GM12872 (cell line): ENCODE measurements around the gene KIRREL3.

Experiments
- CTCF ChIP-seq: IDR thresholded peaks from 3 replicates; pipeline ENCODE4 v1.5.1; 2011; ENCODE audit warnings: low read depth, mild to moderate bottlenecking, low read length, moderate library complexity; ENCODE audit not compliant: insufficient read depth

KIRREL3 gene

GRCh38 chr11:127018683-127019279, 18.2 kb upstream of the KIRREL3 start:
- no peak for TF ChIP-seq CTCF

GRCh38 chr11:127017482-127017881, 16.9 kb upstream of the KIRREL3 start:
- no peak for TF ChIP-seq CTCF

- TF ChIP-seq CTCF, result no peak
Observed at GRCh38 chr11:127013550-127013949, 13.0 kb upstream of the KIRREL3 start.

- no peak for TF ChIP-seq CTCF
Observed at GRCh38 chr11:127006311-127006710, 5.7 kb upstream of the KIRREL3 start.

- TF ChIP-seq CTCF, result peak; percentile 44
Observed at GRCh38 chr11:127003260-127003981, 2.9 kb upstream of the KIRREL3 start.

GRCh38 chr11:127002669-127003259, 2.2 kb upstream of the KIRREL3 start:
- TF ChIP-seq CTCF, result no peak

GRCh38 chr11:127000981-127001380, 411 bp upstream of the KIRREL3 start:
- no peak for TF ChIP-seq CTCF
